Measurements from ENCODE around the gene TFPT. TPM values are rescaled to one million over a fixed set of nuclear protein-coding genes. Genes with fewer than 3 reads are reported as not detected.
"Not testable (repeated sequence)": the region's sequence is repeated elsewhere in the genome, so short reads cannot be mapped to it uniquely, and the experiment has no call there.

The TFPT gene
- total RNA-seq, 2 experiments from 2014 or later = 34.9 to 36.6 TPM

- CTCF ChIA-PET = no interaction called here
- POLR2A ChIA-PET = no interaction called here
Measured at GRCh38 chr19:54128796-54129616, 13.5 kb upstream of the TFPT start.

GRCh38 chr19:54128441-54128725 is 12.9 kb upstream of the TFPT start:
- CTCF ChIA-PET = no interaction called here

GRCh38 chr19:54127688-54128440 is 12.4 kb upstream of the TFPT start:
- ChIA-PET CTCF (no interaction called here), POLR2A (no interaction called here)

More at GRCh38 chr19:54128441-54128725, 12.9 kb upstream of the TFPT start:
- POLR2A ChIA-PET = no interaction called here

- ChIA-PET POLR2A (no interaction called here), CTCF (no interaction called here)
Measured at GRCh38 chr19:54125713-54126112, 10.3 kb upstream of the TFPT start.

DNA sequence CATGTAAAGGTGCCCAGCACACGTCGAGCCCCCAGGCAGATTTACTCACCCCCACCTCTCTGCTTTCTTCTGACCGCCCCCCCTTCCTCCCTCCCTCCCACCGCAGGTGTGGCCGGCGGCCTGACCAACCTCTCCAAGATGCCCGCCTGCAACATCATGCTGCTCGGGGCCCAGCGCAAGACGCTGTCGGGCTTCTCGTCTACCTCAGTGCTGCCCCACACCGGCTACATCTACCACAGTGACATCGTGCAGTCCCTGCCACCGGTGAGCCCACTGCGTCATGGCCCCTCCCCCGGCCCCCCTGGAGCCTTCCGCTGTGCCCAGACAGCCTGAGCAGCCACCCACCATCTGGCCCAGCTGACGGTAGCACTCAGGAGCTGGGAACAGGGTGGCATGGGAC is 8.9 kb upstream of the TFPT start:
- CTCF ChIA-PET = no interaction called here
- POLR2A ChIA-PET = no interaction called here

- POLR2A ChIA-PET = no interaction called here
- CTCF ChIA-PET = no interaction called here
Measured at GRCh38 chr19:54123682-54124081, 8.2 kb upstream of the TFPT start.

DNA sequence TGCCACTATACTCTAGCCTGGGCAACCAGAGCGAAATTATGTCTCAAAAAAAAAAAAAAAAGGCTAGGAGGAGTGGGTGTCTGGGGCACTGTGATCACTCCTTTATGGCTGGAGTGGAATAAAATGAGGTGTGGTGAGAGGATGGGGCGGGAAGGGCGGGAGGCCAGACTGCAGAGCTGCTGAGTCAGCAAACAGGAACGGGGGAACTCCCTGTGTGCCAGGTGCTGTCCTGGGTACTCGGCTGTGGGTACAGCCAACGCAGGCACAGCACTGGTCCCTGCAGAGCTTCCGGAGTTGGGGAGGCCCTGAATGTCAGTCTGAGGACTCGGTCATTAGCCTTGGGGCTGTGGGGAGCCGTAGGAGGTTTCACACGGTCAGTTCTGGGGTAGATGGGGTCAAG is 5.8 kb upstream of the TFPT start:
- POLR2A ChIA-PET = interaction anchor here (0.6 to 0.7 kb wide), 2 partner anchors 17 to 261 kb away, joined by 3 to 7 read pairs; no protein-coding TSS in a partner anchor

DNA sequence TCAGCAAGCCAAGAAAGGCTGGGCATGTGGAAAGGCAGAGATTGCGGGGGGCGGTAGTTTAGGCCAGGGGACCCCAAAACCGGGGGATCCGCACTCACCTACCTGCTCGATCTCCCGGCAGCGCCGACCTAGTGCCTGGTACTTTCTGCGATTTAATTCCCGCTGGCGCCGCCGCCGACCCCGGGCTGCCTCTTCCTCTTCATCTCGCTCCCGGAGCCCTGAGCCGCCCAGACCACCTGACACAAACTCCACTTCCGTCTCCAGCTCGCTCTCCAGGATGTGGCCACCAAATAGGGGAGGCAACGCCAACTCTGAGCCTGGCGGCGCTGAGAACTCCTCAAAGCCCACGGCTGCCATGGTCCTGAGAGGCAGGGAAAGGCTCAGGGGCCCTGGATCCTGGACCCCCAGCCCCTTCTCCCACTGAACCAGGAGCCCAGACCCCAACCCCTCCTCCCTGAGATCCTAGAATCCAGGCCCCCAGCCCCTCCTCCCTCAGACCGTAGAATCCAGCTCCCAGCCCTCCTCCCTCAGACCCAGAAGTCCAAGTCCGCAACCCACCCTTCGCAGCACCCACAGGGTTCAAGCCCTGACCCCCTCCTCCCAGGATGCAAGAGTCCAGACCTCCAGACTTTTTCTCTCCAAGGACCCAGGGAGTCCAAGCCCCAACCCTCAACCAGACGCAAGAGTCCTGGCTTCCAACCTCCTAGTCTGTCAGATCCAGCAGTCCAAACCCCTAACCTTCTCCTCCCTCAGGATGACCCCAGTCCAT is 933 bp downstream of the TFPT start:
- POLR2A ChIA-PET = interaction anchor here (2.2 to 2.4 kb wide), 2 partner anchors 12 to 23 kb away, joined by 13 to 15 read pairs; partner anchors contain the start of genes CNOT3 and NDUFA3
- CTCF ChIA-PET = interaction anchor here (0.7 to 2.1 kb wide), 3 partner anchors 11 to 45 kb away, joined by 3 to 7 read pairs (median 5); partner anchors contain the start of gene LENG1

More for the DNA sequence above, 5.8 kb upstream of the TFPT start:
- CTCF ChIA-PET = no interaction called here

DNA sequence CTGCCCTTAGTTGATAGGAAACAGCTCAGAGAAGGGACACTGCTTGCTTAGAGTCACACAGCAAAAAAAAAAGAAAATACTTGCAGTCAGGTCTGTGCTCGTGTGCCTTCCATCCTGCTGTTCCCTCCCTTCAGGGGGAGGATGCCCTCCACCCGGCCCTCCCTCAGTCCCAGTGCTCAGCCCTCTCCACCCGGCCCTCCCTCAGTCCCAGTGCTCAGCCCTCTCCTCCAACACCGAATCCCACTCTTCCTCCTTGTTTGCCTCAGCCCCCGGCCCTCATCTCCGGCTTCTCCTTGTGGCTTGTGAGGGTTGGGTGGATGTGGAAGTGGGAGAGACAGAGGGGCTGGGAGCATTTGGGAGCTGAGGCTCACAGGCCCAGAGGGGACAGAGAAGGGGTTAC is 5.8 kb downstream of the TFPT start:
- CTCF ChIA-PET = no interaction called here
- POLR2A ChIA-PET = no interaction called here

- CTCF ChIA-PET = no interaction called here
- POLR2A ChIA-PET = no interaction called here
Measured at GRCh38 chr19:54108496-54108895, 7.0 kb downstream of the TFPT start.

GRCh38 chr19:54107876-54108490 is 7.5 kb downstream of the TFPT start:
- ChIA-PET POLR2A (no interaction called here), CTCF (no interaction called here)

DNA sequence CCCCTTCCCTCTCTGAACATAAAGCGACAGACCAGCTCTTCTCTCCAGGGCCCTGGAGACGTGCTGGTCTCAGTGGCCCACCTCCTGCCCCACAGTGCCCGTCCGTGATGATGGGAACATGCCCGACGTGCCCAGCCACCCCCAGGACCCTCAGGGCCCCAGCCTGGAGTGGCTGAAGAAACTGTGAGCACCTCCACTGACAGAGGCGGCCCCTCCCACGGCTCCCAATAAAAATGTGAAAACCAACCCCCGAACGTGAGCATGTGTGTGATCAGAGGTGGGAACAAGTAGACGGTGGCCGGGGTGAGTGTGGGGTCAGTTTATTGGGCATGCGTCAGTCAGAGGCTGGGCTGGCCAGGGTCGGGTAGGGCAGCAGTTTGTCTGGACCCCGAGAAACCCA is 8.7 kb downstream of the TFPT start:
- POLR2A ChIA-PET = no interaction called here

DNA sequence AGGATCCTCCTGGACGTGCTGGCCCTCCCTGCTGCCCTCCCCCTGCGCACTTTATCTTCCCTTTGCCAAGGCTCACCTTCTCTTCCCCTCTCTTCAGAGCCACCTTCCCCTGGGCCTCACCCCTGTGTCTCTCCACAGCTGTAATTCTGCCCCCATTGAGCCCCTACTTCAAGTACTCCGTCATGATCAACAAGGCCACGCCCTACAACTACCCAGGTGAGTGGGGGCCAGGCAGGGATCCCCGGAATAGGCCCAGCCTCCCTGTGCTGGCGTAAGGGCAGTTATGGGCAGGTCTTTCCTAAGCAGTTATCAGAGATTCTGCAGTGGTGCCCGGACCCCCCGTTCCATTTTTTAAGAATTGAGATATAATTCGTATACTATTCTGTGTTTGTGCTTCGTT is 9.7 kb downstream of the TFPT start:
- CTCF ChIA-PET = interaction anchor here (0.7 kb wide), 1 partner anchor 11 kb away, joined by 4 read pairs; no protein-coding TSS in a partner anchor
- POLR2A ChIA-PET = no interaction called here

More for the DNA sequence above, 8.7 kb downstream of the TFPT start:
- CTCF ChIA-PET = no interaction called here

GRCh38 chr19:54104998-54105715 is 10.3 kb downstream of the TFPT start:
- CTCF ChIA-PET = interaction anchor here (0.7 kb wide), 1 partner anchor 10 kb away, joined by 4 read pairs; no protein-coding TSS in a partner anchor
- POLR2A ChIA-PET = no interaction called here

DNA sequence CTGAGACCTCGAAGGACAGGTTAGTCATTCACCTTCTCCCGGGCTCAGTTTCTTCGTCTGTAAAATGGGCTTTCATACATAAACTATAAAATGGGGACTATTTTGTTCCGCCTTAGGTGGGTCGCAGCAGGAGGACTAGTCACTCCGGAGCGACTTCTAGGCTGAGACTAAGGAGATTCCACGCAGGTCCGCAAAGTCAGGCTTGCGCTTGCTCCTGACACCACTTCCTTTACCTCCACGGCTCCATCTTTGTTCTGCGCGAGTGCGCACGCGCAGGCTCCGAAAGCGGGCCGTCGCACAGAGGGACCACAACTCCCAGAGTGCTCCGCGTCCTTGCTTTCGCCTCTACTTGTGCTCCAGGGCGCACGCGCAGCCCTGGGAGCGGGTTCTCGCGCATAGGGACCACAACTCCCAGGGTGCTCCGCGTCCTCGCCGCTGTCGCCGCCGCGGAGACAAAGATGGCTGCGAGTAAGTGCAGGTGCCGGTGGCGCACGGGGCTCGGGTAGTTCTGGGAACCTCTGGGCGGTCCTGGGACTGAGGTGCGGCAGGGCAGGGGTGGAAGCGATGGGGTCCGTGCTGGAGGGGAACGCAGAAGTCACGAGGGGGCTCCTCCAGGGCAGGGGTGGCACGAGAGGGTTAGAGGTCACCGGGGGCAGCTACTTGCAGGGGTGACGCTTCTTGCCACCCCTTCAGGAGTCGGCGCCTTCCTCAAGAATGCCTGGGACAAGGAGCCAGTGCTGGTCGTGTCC is 12.9 kb downstream of the TFPT start, which contains the start of gene NDUFA3:
TSS of gene NDUFA3 (plus strand) at position 435 of the 749 bp plus-strand sequence. CDS start at position 459, 24 bp downstream.
- ChIA-PET POLR2A (interaction anchor here (0.7 to 3.4 kb wide), 3 partner anchors 9 to 34 kb away, joined by 3 to 13 read pairs (median 3); partner anchors contain the start of genes CNOT3, PRPF31 and TFPT), CTCF (interaction anchor here (0.5 to 1.4 kb wide), 3 partner anchors 12 to 164 kb away, joined by 3 to 4 read pairs (median 3); no protein-coding TSS in a partner anchor)

GRCh38 chr19:54100561-54100960 is 14.9 kb downstream of the TFPT start, which contains the start of gene OSCAR:
OSCAR (minus strand) TSS chr19:54100803; CDS start chr19:54100792, 11 bp downstream.
- ChIA-PET POLR2A (no interaction called here), CTCF (no interaction called here)

GRCh38 chr19:54099903-54100255 is 15.6 kb downstream of the TFPT start:
- CTCF ChIA-PET = interaction anchor here (1.1 kb wide), 1 partner anchor 193 kb away, joined by 5 read pairs; no protein-coding TSS in a partner anchor
- POLR2A ChIA-PET = not testable (repeated sequence)

Data from activated CD8-positive, alpha-beta memory T cell treated with anti-CD3 and anti-CD28 coated beads for 36 hours (primary cell).